GM21529 (cell line): ENCODE results near the gene BLTP3B.
"Not testable (repeated sequence)": the region's sequence is repeated elsewhere in the genome, so short reads cannot be mapped to it uniquely, and the experiment has no call there.

Experiments
- ATAC-seq: cut with Tn5 transposase; IDR thresholded peaks from one replicate; pipeline ENCODE4 v1.9.1; 2021; ENCODE audit not compliant: unreplicated experiment

The BLTP3B gene

GRCh38 chr12:100142851-100143559 is at the start of gene BLTP3B:
Gene BLTP3B (minus strand): TSS chr12:100142874. CDS start chr12:100142635, 239 bp downstream.
- peak; percentile 71 for ATAC-seq

GRCh38 chr12:100189636-100190394 is 47.1 kb upstream of the BLTP3B start:
- no peak for ATAC-seq

GRCh38 chr12:100188888-100189635 is 46.4 kb upstream of the BLTP3B start:
- not testable (repeated sequence) for ATAC-seq

- ATAC-seq: no peak
Measured at GRCh38 chr12:100187857-100188519, 45.3 kb upstream of the BLTP3B start.

- no peak for ATAC-seq
Measured at GRCh38 chr12:100187068-100187467, 44.4 kb upstream of the BLTP3B start.

- ATAC-seq: no peak
Measured at GRCh38 chr12:100186071-100186470, 43.4 kb upstream of the BLTP3B start.

- peak; percentile 81 for ATAC-seq
Measured at GRCh38 chr12:100185361-100185894, 42.8 kb upstream of the BLTP3B start.

GRCh38 chr12:100184549-100185145 is 42.0 kb upstream of the BLTP3B start:
- ATAC-seq: no peak

GRCh38 chr12:100179252-100179651 is 36.6 kb upstream of the BLTP3B start:
- ATAC-seq: no peak

- ATAC-seq: not testable (repeated sequence)
Measured at GRCh38 chr12:100176493-100176892, 33.8 kb upstream of the BLTP3B start.

- no peak for ATAC-seq
Measured at GRCh38 chr12:100174495-100174894, 31.8 kb upstream of the BLTP3B start.

- no peak for ATAC-seq
Measured at GRCh38 chr12:100173111-100173510, 30.4 kb upstream of the BLTP3B start.

- no peak for ATAC-seq
Measured at GRCh38 chr12:100171248-100171647, 28.6 kb upstream of the BLTP3B start.

GRCh38 chr12:100170313-100170858 is 27.7 kb upstream of the BLTP3B start:
- no peak for ATAC-seq

GRCh38 chr12:100169345-100169744 is 26.7 kb upstream of the BLTP3B start:
- no peak for ATAC-seq

- ATAC-seq: no peak
Measured at GRCh38 chr12:100168562-100168961, 25.9 kb upstream of the BLTP3B start.

- no peak for ATAC-seq
Measured at GRCh38 chr12:100166232-100166631, 23.6 kb upstream of the BLTP3B start.

GRCh38 chr12:100165356-100165755 is 22.7 kb upstream of the BLTP3B start:
- no peak for ATAC-seq

- ATAC-seq: peak; percentile 21
Measured at GRCh38 chr12:100164153-100164704, 21.6 kb upstream of the BLTP3B start.
